Breast epithelium (tissue), 4 donors: Measurements from ENCODE around the gene AQP11. TPM values are rescaled to one million over a fixed set of nuclear protein-coding genes. Genes with fewer than 3 reads are reported as not detected.
"Not testable (repeated sequence)": the region's sequence is repeated elsewhere in the genome, so short reads cannot be mapped to it uniquely, and the experiment has no call there.

ENCODE experiments used
- DNase-seq, 2 donors: peaks; one replicate each; pipeline ENCODE4 v3.0.0-alpha.2; 2019; ENCODE audit warnings: low spot score in 2 of 2
- H3K27ac ChIP-seq, 2 donors: fragments of 200-600 bp; sonication (generic) in 1 of 2; one replicate each; pipeline ENCODE4 v1.5.1; 2016 to 2019; ENCODE audit warnings: mild to moderate bottlenecking in 1 of 2
- H3K27me3 ChIP-seq, 2 donors: fragments of 200-600 bp; sonication (generic) in 1 of 2; one replicate each; pipeline versions ENCODE4 v1.5.1 to v1.6.0; 2017 to 2019; ENCODE audit warnings: control low read depth in 1 of 2, mild to moderate bottlenecking in 1 of 2
- H3K36me3 ChIP-seq: fragments of 200-600 bp; one replicate; pipeline ENCODE4 v1.5.1; 2019
- H3K4me1 ChIP-seq, 2 donors: fragments of 200-600 bp; sonication (generic); one replicate each; pipeline ENCODE4 v1.5.1; 2016 to 2019; ENCODE audit warnings: control low read depth in 1 of 2
- H3K4me3 ChIP-seq, 3 donors: fragments of 200-600 bp; sonication (generic); 1 replicate in 2 of 3; 2 replicates in 1 of 3; pipeline ENCODE4 v1.5.1; 2016 to 2019; ENCODE audit warnings: mild to moderate bottlenecking in 3 of 3, moderate library complexity in 2 of 3
- H3K9me3 ChIP-seq, 2 donors: fragments of 200-600 bp; sonication (generic) in 1 of 2; one replicate each; pipeline ENCODE4 v1.5.1; 2016 to 2019; ENCODE audit warnings: control low read depth in 1 of 2
- CTCF ChIP-seq, 3 donors: fragments of 450-650 bp; IDR thresholded peaks; one replicate each; pipeline ENCODE4 v1.5.1; 2016 to 2017; ENCODE audit warnings: antibody characterized with exemption in 3 of 3, mild to moderate bottlenecking in 3 of 3, moderate library complexity in 3 of 3
- POLR2A ChIP-seq: fragments of 450-650 bp; IDR thresholded peaks from one replicate; pipeline ENCODE4 v1.6.1; 2016; ENCODE audit warnings: antibody characterized with exemption, mild to moderate bottlenecking, moderate library complexity
- POLR2AphosphoS5 ChIP-seq, 3 donors: sonication (generic); formaldehyde crosslinking; IDR thresholded peaks; one replicate each; pipeline ENCODE4 v1.6.1; 2017; ENCODE audit warnings: antibody characterized with exemption in 3 of 3
- intact Hi-C: fragments of 100-400 bp; cut with DNase I; formaldehyde crosslinking; loops from one replicate; pipeline ENCODE4 v1.15.1; 2023; ENCODE audit warnings: low total_unique reads
- total RNA-seq, 3 donors: library from RNA; depleted of rRNA; stranded (reverse); fragments of >200 nt; gene quantifications; one replicate each; pipeline ENCODE4 v1.1.0, GENCODE V29; 2016

AQP11 gene
- total RNA-seq, 3 donors from 2014 or later: 0.66 to 1.8 (median 1.6) TPM

DNA sequence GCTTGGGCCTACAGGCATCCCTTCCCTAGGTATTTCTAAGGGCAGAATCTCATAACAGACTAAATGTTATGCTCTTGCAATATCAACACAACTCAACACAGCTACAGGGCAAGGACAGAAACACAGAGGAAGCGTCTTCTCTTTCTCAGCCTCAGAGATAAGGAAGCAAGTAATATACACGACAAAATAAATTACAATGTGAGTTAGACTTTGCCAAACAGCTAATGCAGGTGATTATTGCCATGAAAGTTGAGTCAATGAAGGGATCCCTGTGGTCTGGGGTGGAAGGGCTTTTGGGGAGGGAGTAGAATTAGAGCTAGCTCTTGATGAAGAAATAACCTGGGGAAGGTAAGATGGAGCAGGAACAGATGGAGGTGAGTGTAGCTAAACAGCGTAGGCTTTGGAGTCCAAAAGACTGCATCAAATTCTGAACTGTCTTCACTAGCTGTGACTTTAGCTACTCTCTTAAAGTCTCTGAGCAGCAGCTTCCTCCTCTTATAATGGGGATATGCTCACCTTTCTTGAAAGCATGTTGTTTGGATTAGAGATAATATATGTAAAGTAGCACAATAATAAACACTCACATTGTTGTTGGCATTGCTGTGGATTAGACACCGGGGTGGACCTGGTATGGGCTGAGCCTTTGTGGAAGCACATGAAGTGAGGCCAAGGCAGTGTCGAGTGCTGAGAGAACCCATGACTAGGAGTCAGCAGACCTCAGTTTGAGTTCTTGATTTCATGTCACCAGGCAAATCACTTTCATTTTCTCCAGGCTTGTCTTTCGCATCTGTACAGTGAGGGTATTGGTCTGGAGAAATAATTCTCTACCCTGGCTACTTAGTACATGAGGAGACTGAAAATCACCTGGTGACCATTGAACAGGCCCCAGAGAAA, 41.0 kb upstream of the AQP11 start:
- no peaks in the 10 kb centered on the region for H3K4me1 ChIP-seq
- H3K27ac ChIP-seq: no peak overlapping the region
- no peak for DNase-seq
- no peaks in the 10 kb centered on the region for H3K36me3 ChIP-seq
- H3K9me3 ChIP-seq: no peaks in the 10 kb centered on the region
- no peaks in the 10 kb centered on the region for H3K27me3 ChIP-seq
- H3K4me3 ChIP-seq: no peak overlapping the region
- intact Hi-C loops: loop anchor here (10.0 kb wide), 1 partner anchor 354 kb away; no protein-coding TSS in a partner anchor
- TF ChIP-seq POLR2AphosphoS5 (IDR thresholded peaks at IDR 0.05) (no peak), CTCF (IDR thresholded peaks at IDR 0.05) (no peak), POLR2A (no peak)

- H3K9me3 ChIP-seq, H3K36me3 ChIP-seq, H3K4me3 ChIP-seq, intact Hi-C loops, DNase-seq, H3K4me1 ChIP-seq, H3K27me3 ChIP-seq, H3K27ac ChIP-seq: not testable (repeated sequence)
Measured at GRCh38 chr11:77551426-77551825, 38.3 kb upstream of the AQP11 start.

GRCh38 chr11:77557553-77557952, 32.2 kb upstream of the AQP11 start:
- intact Hi-C loops: no loop called here
- TF ChIP-seq POLR2AphosphoS5 (IDR thresholded peaks at IDR 0.05): no peak
- TF ChIP-seq CTCF (IDR thresholded peaks at IDR 0.05): no peak
- TF ChIP-seq POLR2A: no peak
- Histone ChIP-seq H3K36me3 (no peaks in the 10 kb centered on the region), H3K4me1 (no peaks in the 10 kb centered on the region), H3K27ac (no peak overlapping the region), H3K4me3 (no peak overlapping the region), H3K27me3 (no peaks in the 10 kb centered on the region), H3K9me3 (no peaks in the 10 kb centered on the region)
- no peak for DNase-seq

DNA sequence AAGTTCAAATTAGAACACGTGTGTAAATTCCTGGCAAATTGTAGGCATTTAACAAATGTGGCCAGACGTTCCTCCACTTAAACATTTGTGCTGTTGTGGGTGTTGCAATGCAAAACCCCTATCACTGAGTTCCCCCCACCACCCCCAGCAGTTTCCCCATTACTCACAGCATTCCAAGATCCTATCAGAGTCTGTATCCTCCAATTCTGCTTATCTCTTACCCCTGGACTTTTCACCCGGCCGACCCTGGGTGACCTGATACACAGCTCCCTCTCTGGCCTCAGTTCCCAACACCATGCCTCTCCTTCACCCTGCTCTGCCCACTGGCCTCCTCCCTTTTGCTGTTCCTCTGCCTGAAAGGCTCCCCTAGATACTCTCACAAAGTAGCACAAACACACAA, 31.4 kb upstream of the AQP11 start:
- DNase-seq: no peak
- no peaks in the 10 kb centered on the region for H3K9me3 ChIP-seq
- no peaks in the 10 kb centered on the region for H3K4me1 ChIP-seq
- TF ChIP-seq CTCF (IDR thresholded peaks at IDR 0.05): no peak
- no peak for TF ChIP-seq POLR2A
- intact Hi-C loops: no loop called here
- H3K36me3 ChIP-seq: no peaks in the 10 kb centered on the region
- H3K27ac ChIP-seq: no peak overlapping the region
- H3K27me3 ChIP-seq: no peaks in the 10 kb centered on the region
- no peak overlapping the region for H3K4me3 ChIP-seq

DNA sequence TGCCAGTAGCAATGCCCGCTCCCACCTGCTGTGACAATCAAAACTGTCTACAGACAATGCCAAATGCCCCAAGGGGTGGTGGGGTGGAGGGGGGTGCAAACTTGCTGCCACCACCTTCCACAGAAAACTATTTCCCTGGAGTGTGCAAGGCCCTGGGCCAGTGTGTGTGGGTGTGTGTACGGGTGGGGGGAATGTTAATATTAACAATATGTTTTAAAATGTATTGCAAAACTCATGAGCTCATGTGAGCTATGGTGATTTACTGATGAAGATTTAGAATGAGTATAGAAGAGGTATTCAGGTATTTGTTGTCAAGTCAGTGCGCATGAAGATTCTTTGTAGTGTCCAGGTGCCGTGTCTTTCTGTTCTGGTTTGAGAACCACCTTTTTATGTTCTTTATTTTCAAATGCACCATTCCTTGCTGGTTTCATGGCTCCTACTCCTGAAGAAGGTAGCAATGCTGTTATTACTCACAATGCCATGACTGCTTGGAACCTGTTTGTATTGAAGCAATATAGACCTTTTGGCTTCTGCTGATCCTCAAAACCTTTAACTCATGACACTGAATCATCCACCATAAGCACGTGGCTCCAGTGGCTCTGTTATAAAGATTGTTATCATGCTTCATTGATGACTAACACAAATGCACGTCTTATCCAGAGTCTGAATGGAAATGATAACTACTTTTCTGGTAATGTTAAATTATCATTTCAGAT, 29.9 kb upstream of the AQP11 start:
- no peaks in the 10 kb centered on the region for H3K4me1 ChIP-seq
- no peaks in the 10 kb centered on the region for H3K27me3 ChIP-seq
- intact Hi-C loops: no loop called here
- no peaks in the 10 kb centered on the region for H3K9me3 ChIP-seq
- TF ChIP-seq POLR2A: no peak
- TF ChIP-seq CTCF (IDR thresholded peaks at IDR 0.05): no peak
- TF ChIP-seq POLR2AphosphoS5 (IDR thresholded peaks at IDR 0.05): no peak
- H3K27ac ChIP-seq: peak overlapping the region in 1 of 2 donors; percentile 1
- no peaks in the 10 kb centered on the region for H3K36me3 ChIP-seq
- DNase-seq: no peak
- H3K4me3 ChIP-seq: no peak overlapping the region
